ENCODE measurements around the gene GABRR1.
A peak's percentile ranks its signal among the peaks of the same experiment; 100 is the strongest.
"Not testable (repeated sequence)": the region's sequence is repeated elsewhere in the genome, so short reads cannot be mapped to it uniquely, and the experiment has no call there.

The GABRR1 gene

GRCh38 chr6:89242574-89243330, 25.6 kb upstream of the GABRR1 start:
- Histone ChIP-seq H3K79me2 (ENCODE audit: insufficient read depth, low read length) (no peaks in the 10 kb centered on the region), H3K27ac (ENCODE audit: low read length) (no peak overlapping the region), H2AFZ (ENCODE audit: low read depth, low read length) (no peak overlapping the region), H3K9me3 (ENCODE audit: insufficient read depth, low read length, severe bottlenecking) (no peaks in the 10 kb centered on the region), H3K4me2 (ENCODE audit: insufficient read depth, low read length) (no peak overlapping the region), H3K4me3 (ENCODE audit: low read depth in 1 of 2, low read length in 2 of 2) (no peak overlapping the region), H3K36me3 (ENCODE audit: insufficient read depth, low read length) (no peaks in the 10 kb centered on the region), H3K9ac (ENCODE audit: low read depth, low read length) (no peak overlapping the region), H4K20me1 (ENCODE audit: insufficient read depth, low read length) (no peaks in the 10 kb centered on the region), H3K4me1 (ENCODE audit: insufficient read depth, low read length) (peaks cover 13% of the 10 kb centered on the region), H3K27me3 (ENCODE audit: insufficient read depth, low read length, poor library complexity) (no peaks in the 10 kb centered on the region)
- TF ChIP-seq EZH2 (IDR thresholded peaks at IDR 0.05; ENCODE audit: borderline replicate concordance, low read depth, low read length, severe bottlenecking): no peak
- TF ChIP-seq, protein P1, sequence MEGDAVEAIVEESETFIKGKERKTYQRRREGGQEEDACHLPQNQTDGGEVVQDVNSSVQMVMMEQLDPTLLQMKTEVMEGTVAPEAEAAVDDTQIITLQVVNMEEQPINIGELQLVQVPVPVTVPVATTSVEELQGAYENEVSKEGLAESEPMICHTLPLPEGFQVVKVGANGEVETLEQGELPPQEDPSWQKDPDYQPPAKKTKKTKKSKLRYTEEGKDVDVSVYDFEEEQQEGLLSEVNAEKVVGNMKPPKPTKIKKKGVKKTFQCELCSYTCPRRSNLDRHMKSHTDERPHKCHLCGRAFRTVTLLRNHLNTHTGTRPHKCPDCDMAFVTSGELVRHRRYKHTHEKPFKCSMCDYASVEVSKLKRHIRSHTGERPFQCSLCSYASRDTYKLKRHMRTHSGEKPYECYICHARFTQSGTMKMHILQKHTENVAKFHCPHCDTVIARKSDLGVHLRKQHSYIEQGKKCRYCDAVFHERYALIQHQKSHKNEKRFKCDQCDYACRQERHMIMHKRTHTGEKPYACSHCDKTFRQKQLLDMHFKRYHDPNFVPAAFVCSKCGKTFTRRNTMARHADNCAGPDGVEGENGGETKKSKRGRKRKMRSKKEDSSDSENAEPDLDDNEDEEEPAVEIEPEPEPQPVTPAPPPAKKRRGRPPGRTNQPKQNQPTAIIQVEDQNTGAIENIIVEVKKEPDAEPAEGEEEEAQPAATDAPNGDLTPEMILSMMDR (IDR thresholded peaks at IDR 0.05; ENCODE audit: borderline replicate concordance, extremely low read depth, low read length, poor library complexity, severe bottlenecking): peak; percentile 62
- ATAC-seq (ENCODE audit: insufficient read depth, low read depth) (peak; percentile 48), DNase-seq (peak; percentile 19)

- Histone ChIP-seq H3K4me1 (ENCODE audit: insufficient read depth, low read length) (peaks cover 13% of the 10 kb centered on the region), H3K4me2 (ENCODE audit: insufficient read depth, low read length) (0 out of 2 replicates have a peak overlapping the region, but pooled peaks have one; percentile 7), H3K36me3 (ENCODE audit: insufficient read depth, low read length) (no peaks in the 10 kb centered on the region), H3K27me3 (ENCODE audit: insufficient read depth, low read length, poor library complexity) (no peaks in the 10 kb centered on the region), H4K20me1 (ENCODE audit: insufficient read depth, low read length) (no peaks in the 10 kb centered on the region), H2AFZ (ENCODE audit: low read depth, low read length) (no peak overlapping the region; the same call in 1 of the 2 replicates), H3K79me2 (ENCODE audit: insufficient read depth, low read length) (no peaks in the 10 kb centered on the region), H3K9ac (ENCODE audit: low read depth, low read length) (no peak overlapping the region), H3K27ac (ENCODE audit: low read length) (no peak overlapping the region), H3K9me3 (ENCODE audit: insufficient read depth, low read length, severe bottlenecking) (no peaks in the 10 kb centered on the region), H3K4me3 (ENCODE audit: low read depth in 1 of 2, low read length in 2 of 2) (no peak overlapping the region)
- DNase-seq: peak; percentile 78
- TF ChIP-seq, protein P1 (IDR thresholded peaks at IDR 0.05; ENCODE audit: borderline replicate concordance, extremely low read depth, low read length, poor library complexity, severe bottlenecking): peak; percentile 80
- no peak for TF ChIP-seq EZH2 (IDR thresholded peaks at IDR 0.05; ENCODE audit: borderline replicate concordance, low read depth, low read length, severe bottlenecking)
- peak; percentile 82 for ATAC-seq (ENCODE audit: insufficient read depth, low read depth)
Measured at GRCh38 chr6:89239338-89239737, 22.2 kb upstream of the GABRR1 start.

DNA sequence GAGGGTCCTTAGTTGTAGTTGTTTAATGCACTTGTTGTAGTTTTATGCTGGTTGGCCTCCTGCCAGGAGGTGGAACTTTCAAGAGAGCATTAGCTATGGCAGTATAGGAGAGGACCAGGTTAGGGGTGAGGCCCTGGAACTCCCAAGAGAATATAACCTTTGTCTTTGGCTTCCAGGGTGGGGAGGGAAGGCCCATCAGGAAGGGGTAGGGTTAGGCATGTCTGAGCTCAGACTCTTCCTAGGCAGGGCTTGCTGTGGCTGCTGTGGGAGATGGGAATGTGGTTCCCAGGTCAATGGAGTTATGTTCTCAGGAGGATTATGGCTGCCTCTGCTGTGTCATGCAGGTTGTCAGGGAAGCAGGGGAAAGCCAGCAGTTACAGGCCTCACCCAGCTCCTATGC, 20.0 kb upstream of the GABRR1 start:
- no peak for TF ChIP-seq EZH2 (IDR thresholded peaks at IDR 0.05; ENCODE audit: borderline replicate concordance, low read depth, low read length, severe bottlenecking)
- TF ChIP-seq, protein P1 (IDR thresholded peaks at IDR 0.05; ENCODE audit: borderline replicate concordance, extremely low read depth, low read length, poor library complexity, severe bottlenecking): no peak
- Histone ChIP-seq H4K20me1 (ENCODE audit: insufficient read depth, low read length) (no peaks in the 10 kb centered on the region), H3K36me3 (ENCODE audit: insufficient read depth, low read length) (no peaks in the 10 kb centered on the region), H3K9ac (ENCODE audit: low read depth, low read length) (no peak overlapping the region), H3K27ac (ENCODE audit: low read length) (no peak overlapping the region), H2AFZ (ENCODE audit: low read depth, low read length) (no peak overlapping the region), H3K4me3 (ENCODE audit: low read depth in 1 of 2, low read length in 2 of 2) (no peak overlapping the region), H3K27me3 (ENCODE audit: insufficient read depth, low read length, poor library complexity) (no peaks in the 10 kb centered on the region), H3K79me2 (ENCODE audit: insufficient read depth, low read length) (no peaks in the 10 kb centered on the region), H3K4me1 (ENCODE audit: insufficient read depth, low read length) (peaks cover 13% of the 10 kb centered on the region), H3K4me2 (ENCODE audit: insufficient read depth, low read length) (no peak overlapping the region), H3K9me3 (ENCODE audit: insufficient read depth, low read length, severe bottlenecking) (no peaks in the 10 kb centered on the region)
- no peak for ATAC-seq (ENCODE audit: insufficient read depth, low read depth)
- DNase-seq: no peak

DNA sequence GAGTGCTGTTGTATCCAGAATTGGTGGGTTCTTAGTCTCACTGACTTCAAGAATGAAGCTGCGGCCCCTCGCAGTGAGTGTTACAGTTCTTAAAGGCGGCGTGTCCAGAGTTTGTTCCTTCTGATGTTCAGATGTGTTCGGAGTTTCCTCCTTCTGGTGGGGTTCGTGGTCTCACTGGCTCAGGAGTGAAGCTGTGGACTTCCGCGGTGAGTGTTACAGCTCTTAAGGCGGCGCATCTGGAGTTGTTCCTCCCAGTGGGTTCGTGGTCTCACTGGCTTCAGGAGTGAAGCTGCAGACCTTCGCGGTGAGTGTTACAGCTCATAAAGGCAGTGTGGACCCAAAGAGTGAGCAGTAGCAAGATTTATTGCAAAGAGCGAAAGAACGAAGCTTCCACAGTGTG, 16.4 kb upstream of the GABRR1 start:
- not testable (repeated sequence) for H3K4me2 ChIP-seq (ENCODE audit: insufficient read depth, low read length); DNase-seq

More for the DNA sequence above, 16.4 kb upstream of the GABRR1 start:
- not testable (repeated sequence) for H3K4me3 ChIP-seq (ENCODE audit: low read depth in 1 of 2, low read length in 2 of 2); H3K27ac ChIP-seq (ENCODE audit: low read length); H2AFZ ChIP-seq (ENCODE audit: low read depth, low read length); H4K20me1 ChIP-seq (ENCODE audit: insufficient read depth, low read length); H3K9ac ChIP-seq (ENCODE audit: low read depth, low read length); H3K36me3 ChIP-seq (ENCODE audit: insufficient read depth, low read length); H3K9me3 ChIP-seq (ENCODE audit: insufficient read depth, low read length, severe bottlenecking); H3K27me3 ChIP-seq (ENCODE audit: insufficient read depth, low read length, poor library complexity); H3K4me1 ChIP-seq (ENCODE audit: insufficient read depth, low read length); ATAC-seq (ENCODE audit: insufficient read depth, low read depth); H3K79me2 ChIP-seq (ENCODE audit: insufficient read depth, low read length)

Measured in DND-41 (cell line).